Measurements from ENCODE around the gene KLHDC10.
"Not testable (repeated sequence)": the region's sequence is repeated elsewhere in the genome, so short reads cannot be mapped to it uniquely, and the experiment has no call there.

Gene KLHDC10

GRCh38 chr7:130118801-130119200 lies 48.5 kb downstream of the KLHDC10 start:
- H3F3A ChIP-seq (ENCODE audit: insufficient read depth) = 0 out of 2 replicates have a peak, but pooled peaks cover 4% of the 10 kb centered on the region
- H4K20me1 ChIP-seq (ENCODE audit: low read depth, low read length) = no peaks in the 10 kb centered on the region

GRCh38 chr7:130123501-130123900 lies 53.2 kb downstream of the KLHDC10 start:
- TF ChIP-seq CTCF (IDR thresholded peaks at IDR 0.05; ENCODE audit: insufficient read depth, low read length, poor library complexity, severe bottlenecking) = no peak
- TF ChIP-seq EZH2phosphoT487 (conservative IDR thresholded peaks at IDR 0.05; ENCODE audit: low read length) = no peak
- Histone ChIP-seq H3K9ac (ENCODE audit: low read length) (no peak overlapping the region), H4K20me1 (ENCODE audit: low read depth, low read length) (no peaks in the 10 kb centered on the region), H2AFZ (ENCODE audit: low read depth, low read length, severe bottlenecking) (no peak overlapping the region), H3K4me3 (ENCODE audit: insufficient read depth, low read length, poor library complexity, severe bottlenecking) (no peak overlapping the region), H3K9me2 (replicated peaks; ENCODE audit: insufficient read depth, low read length) (no peaks in the 10 kb centered on the region), H3K36me3 (ENCODE audit: low read length) (peaks cover 23% of the 10 kb centered on the region), H3F3A (ENCODE audit: insufficient read depth) (no peaks in the 10 kb centered on the region), H3K9me3 (ENCODE audit: insufficient read depth, low read length) (no peaks in the 10 kb centered on the region), H3K4me2 (ENCODE audit: low read depth, low read length, poor library complexity, severe bottlenecking) (no peak overlapping the region), H3K27me3 (ENCODE audit: low read length) (no peaks in the 10 kb centered on the region), H3K79me2 (ENCODE audit: insufficient read depth, low read length) (no peaks in the 10 kb centered on the region), H3K27ac (ENCODE audit: low read depth, low read length) (no peak overlapping the region)

More at GRCh38 chr7:130118801-130119200, 48.5 kb downstream of the KLHDC10 start:
- TF ChIP-seq CTCF (IDR thresholded peaks at IDR 0.05; ENCODE audit: insufficient read depth, low read length, poor library complexity, severe bottlenecking) = no peak
- no peak for TF ChIP-seq EZH2phosphoT487 (conservative IDR thresholded peaks at IDR 0.05; ENCODE audit: low read length)
- no peak overlapping the region for H3K27ac ChIP-seq (ENCODE audit: low read depth, low read length)
- H3K4me2 ChIP-seq (ENCODE audit: low read depth, low read length, poor library complexity, severe bottlenecking) = no peak overlapping the region
- no peaks in the 10 kb centered on the region for H3K79me2 ChIP-seq (ENCODE audit: insufficient read depth, low read length)
- no peak overlapping the region for H3K4me3 ChIP-seq (ENCODE audit: insufficient read depth, low read length, poor library complexity, severe bottlenecking)
- peaks cover 10% of the 10 kb centered on the region for H3K36me3 ChIP-seq (ENCODE audit: low read length)
- no peak overlapping the region for H2AFZ ChIP-seq (ENCODE audit: low read depth, low read length, severe bottlenecking)
- no peak overlapping the region for H3K9ac ChIP-seq (ENCODE audit: low read length)
- no peaks in the 10 kb centered on the region for H3K9me2 ChIP-seq (replicated peaks; ENCODE audit: insufficient read depth, low read length)
- H3K9me3 ChIP-seq (ENCODE audit: insufficient read depth, low read length) = no peaks in the 10 kb centered on the region
- no peaks in the 10 kb centered on the region for H3K27me3 ChIP-seq (ENCODE audit: low read length)

- H3K79me2 ChIP-seq (ENCODE audit: insufficient read depth, low read length) = no peaks in the 10 kb centered on the region
- no peak for TF ChIP-seq CTCF (IDR thresholded peaks at IDR 0.05; ENCODE audit: insufficient read depth, low read length, poor library complexity, severe bottlenecking)
- TF ChIP-seq EZH2phosphoT487 (conservative IDR thresholded peaks at IDR 0.05; ENCODE audit: low read length) = no peak
- no peak overlapping the region for H3K4me3 ChIP-seq (ENCODE audit: insufficient read depth, low read length, poor library complexity, severe bottlenecking)
- H3K27me3 ChIP-seq (ENCODE audit: low read length) = no peaks in the 10 kb centered on the region
- H3K4me2 ChIP-seq (ENCODE audit: low read depth, low read length, poor library complexity, severe bottlenecking) = no peak overlapping the region
- peaks cover 23% of the 10 kb centered on the region for H3K36me3 ChIP-seq (ENCODE audit: low read length)
- H3K9ac ChIP-seq (ENCODE audit: low read length) = no peak overlapping the region
- H3K27ac ChIP-seq (ENCODE audit: low read depth, low read length) = no peak overlapping the region
- H3F3A ChIP-seq (ENCODE audit: insufficient read depth) = no peaks in the 10 kb centered on the region
- no peak overlapping the region for H2AFZ ChIP-seq (ENCODE audit: low read depth, low read length, severe bottlenecking)
- H4K20me1 ChIP-seq (ENCODE audit: low read depth, low read length) = no peaks in the 10 kb centered on the region
- no peaks in the 10 kb centered on the region for H3K9me3 ChIP-seq (ENCODE audit: insufficient read depth, low read length)
- H3K9me2 ChIP-seq (replicated peaks; ENCODE audit: insufficient read depth, low read length) = no peaks in the 10 kb centered on the region
Observed at GRCh38 chr7:130124711-130125110, 54.4 kb downstream of the KLHDC10 start.

GRCh38 chr7:130126840-130127239 lies 56.5 kb downstream of the KLHDC10 start:
- H3K4me2 ChIP-seq (ENCODE audit: low read depth, low read length, poor library complexity, severe bottlenecking); H4K20me1 ChIP-seq (ENCODE audit: low read depth, low read length); H3K9me3 ChIP-seq (ENCODE audit: insufficient read depth, low read length); H3K9me2 ChIP-seq (replicated peaks; ENCODE audit: insufficient read depth, low read length); H3K4me3 ChIP-seq (ENCODE audit: insufficient read depth, low read length, poor library complexity, severe bottlenecking); H3K9ac ChIP-seq (ENCODE audit: low read length); H3K27me3 ChIP-seq (ENCODE audit: low read length); H3K79me2 ChIP-seq (ENCODE audit: insufficient read depth, low read length); H2AFZ ChIP-seq (ENCODE audit: low read depth, low read length, severe bottlenecking); H3K27ac ChIP-seq (ENCODE audit: low read depth, low read length); H3F3A ChIP-seq (ENCODE audit: insufficient read depth): not testable (repeated sequence)
- H3K36me3 ChIP-seq (ENCODE audit: low read length) = peaks cover 25% of the 10 kb centered on the region
